GM21825 (cell line): ENCODE data around the gene FLRT1.

Source experiments
- ATAC-seq: cut with Tn5 transposase; IDR thresholded peaks from one replicate; pipeline ENCODE4 v1.9.1; 2021; ENCODE audit warnings: mild to moderate bottlenecking, moderate library complexity; ENCODE audit not compliant: unreplicated experiment

Gene FLRT1, protein sequence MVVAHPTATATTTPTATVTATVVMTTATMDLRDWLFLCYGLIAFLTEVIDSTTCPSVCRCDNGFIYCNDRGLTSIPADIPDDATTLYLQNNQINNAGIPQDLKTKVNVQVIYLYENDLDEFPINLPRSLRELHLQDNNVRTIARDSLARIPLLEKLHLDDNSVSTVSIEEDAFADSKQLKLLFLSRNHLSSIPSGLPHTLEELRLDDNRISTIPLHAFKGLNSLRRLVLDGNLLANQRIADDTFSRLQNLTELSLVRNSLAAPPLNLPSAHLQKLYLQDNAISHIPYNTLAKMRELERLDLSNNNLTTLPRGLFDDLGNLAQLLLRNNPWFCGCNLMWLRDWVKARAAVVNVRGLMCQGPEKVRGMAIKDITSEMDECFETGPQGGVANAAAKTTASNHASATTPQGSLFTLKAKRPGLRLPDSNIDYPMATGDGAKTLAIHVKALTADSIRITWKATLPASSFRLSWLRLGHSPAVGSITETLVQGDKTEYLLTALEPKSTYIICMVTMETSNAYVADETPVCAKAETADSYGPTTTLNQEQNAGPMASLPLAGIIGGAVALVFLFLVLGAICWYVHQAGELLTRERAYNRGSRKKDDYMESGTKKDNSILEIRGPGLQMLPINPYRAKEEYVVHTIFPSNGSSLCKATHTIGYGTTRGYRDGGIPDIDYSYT

DNA sequence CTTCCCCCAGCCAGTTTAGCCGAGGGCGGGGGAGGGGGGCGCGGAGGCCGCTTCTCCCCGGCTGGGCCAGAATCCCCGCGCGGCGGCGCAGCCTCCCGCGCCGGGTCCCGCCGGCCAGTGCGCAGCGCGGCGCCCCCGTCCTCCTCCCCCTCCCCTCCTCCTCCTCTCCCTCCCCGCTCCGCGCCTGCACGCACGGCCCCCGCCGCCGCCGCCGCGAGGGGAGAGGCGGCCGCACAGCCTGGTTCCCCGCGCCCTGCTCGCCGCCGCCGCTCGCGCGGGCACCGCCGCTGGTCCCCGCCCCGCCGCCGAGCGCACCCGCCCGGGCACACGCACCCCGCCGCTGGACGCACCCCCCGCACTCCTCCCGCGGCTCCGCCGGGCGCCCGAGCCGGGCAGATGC, at the start of gene FLRT1:
FLRT1 (plus strand) TSS at position 356 of the 400 bp plus-strand sequence. CDS start 80,337 bp downstream, outside the sequence.
- no peak for ATAC-seq

DNA sequence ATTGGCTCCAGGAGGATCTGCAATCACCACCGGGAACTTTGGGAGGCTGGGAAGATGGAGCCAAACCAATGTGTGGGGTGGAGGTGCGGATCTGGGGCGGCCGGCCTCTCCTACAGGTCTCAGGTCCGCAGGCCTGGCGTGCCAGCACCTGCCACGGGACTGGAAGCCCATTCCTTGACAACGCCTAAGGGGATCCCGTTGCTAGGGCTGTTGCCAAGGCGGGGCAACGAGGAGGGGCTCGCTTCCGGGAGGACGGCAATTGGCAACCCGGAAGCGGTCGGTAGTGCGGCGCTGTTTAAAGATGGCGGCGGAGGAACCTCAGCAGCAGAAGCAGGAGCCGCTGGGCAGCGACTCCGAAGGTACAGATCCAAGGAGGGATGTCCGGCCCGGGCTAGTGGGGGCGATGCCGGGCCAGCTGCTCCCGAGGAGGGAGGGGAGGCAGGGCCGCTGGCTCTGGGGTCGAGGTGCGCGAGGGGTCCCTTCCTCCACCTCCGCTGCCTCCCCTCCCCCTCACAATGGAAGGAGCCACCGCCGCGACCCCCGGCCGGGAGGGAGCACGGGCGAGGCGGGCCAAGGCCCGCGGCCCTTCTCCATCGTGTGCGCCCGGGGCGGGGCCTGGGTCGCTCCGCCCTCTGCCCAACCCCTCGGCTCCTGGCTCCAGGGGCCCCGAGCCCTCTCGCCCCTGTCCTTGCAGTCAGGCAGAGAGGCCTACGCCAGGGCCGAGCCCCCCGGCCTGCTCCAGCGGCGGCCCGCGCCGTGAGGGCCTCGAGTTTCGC, 49.4 kb upstream of the FLRT1 start, which contains the start of gene OTUB1:
OTUB1 (plus strand) TSS at position 283 of the 776 bp plus-strand sequence; CDS start at position 302, 19 bp downstream.
- ATAC-seq, result peak; percentile 83

DNA sequence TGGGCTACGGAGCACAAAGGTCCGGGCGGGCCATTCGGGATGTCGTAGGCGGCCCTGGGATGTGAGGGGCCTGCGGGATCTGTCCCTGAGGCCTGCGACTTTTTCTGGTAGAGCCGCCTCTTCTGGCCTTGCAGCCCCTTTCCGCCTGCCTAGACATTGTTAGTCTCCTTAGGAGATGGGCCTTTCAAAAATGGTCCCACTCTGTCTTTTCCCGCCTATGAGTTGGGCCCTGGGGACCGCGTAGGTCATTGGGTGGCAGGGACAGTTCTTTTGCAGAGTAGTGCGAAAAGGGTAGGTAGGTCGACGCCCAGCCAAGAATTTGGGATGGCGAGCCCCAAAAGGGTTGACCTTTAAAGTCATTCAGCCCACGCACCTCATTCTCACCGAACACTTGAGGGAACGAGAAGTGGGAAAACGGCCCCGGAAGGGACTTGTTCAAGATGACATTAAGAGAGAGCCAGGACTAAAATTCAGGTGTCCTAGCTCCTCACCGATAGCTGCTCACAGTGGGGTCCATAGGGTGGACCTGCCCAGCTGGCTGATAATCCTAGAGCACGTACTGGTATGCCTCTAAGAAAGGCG, 48.7 kb upstream of the FLRT1 start:
- no peak for ATAC-seq

DNA sequence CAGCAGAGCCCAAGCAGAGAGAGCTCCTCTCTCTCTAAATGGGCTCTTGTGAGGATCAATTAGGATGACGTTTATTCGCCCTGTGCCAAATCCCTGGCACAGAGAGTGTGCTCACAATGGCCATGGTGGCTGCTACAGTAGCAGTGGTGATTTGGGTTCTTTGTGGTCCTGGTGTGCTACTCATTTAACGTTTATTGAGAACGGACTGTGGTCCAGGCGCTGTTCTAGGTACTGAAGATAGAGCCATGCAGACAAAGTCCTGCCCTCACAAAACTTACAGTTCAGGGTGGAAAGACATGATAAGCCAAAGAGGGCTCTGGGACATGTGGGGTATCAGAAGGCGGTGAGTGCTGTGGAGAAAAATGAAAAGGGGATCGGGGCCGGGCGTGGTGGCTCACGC, 44.2 kb upstream of the FLRT1 start:
- ATAC-seq, result no peak

GRCh38 chr11:63993100-63993499, 42.6 kb upstream of the FLRT1 start:
- no peak for ATAC-seq

DNA sequence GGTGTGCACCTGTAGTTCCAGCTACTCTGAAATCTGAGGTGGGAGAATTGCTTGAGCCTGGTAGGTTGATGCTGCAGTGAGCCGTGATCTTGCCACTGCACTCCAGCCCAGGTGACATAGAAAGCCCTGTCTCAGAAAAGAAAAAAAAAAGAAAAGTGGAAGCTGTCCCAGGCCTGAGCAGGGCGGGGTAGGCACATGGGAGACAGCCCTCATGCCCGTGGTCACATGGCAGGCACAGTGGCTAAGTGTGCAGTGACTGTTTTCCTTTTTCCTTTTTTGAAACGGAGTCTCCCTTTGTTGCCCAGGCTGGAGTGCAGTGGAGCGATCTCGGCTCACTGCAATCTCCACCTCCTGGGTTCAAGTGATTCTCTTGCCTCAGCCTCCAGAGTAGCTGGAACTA, 41.7 kb upstream of the FLRT1 start:
- ATAC-seq, result no peak

- ATAC-seq, result no peak
These were observed 39.2 kb upstream of the FLRT1 start for GRCh38 chr11:63996512-63996911.

- no peak for ATAC-seq
These were observed 38.5 kb upstream of the FLRT1 start for GRCh38 chr11:63997104-63997700.

GRCh38 chr11:63997801-63998337, 37.9 kb upstream of the FLRT1 start:
- no peak for ATAC-seq

GRCh38 chr11:63998558-63999348, 37.0 kb upstream of the FLRT1 start:
- ATAC-seq, result no peak

- no peak for ATAC-seq
These were observed 36.2 kb upstream of the FLRT1 start for GRCh38 chr11:63999349-64000025.

GRCh38 chr11:64000026-64000739, 35.5 kb upstream of the FLRT1 start:
- ATAC-seq, result no peak

- no peak for ATAC-seq
These were observed 34.8 kb upstream of the FLRT1 start for GRCh38 chr11:64000740-64001483.

- no peak for ATAC-seq
These were observed 34.0 kb upstream of the FLRT1 start for GRCh38 chr11:64001484-64002420.

- no peak for ATAC-seq
These were observed 31.7 kb upstream of the FLRT1 start for GRCh38 chr11:64003807-64004589.

GRCh38 chr11:64004590-64004984, 31.1 kb upstream of the FLRT1 start:
- no peak for ATAC-seq
